ENCODE measurements around the gene FCRL5. TPM values are rescaled to one million over a fixed set of nuclear protein-coding genes. Genes with fewer than 3 reads are reported as not detected.
A peak's percentile ranks its signal among the peaks of the same experiment; 100 is the strongest.

FCRL5 gene
- total and polyA plus RNA-seq, 2 donors from 2014 or later = 10.3 TPM; not detected in 1

GRCh38 chr1:157495285-157495684 is 57.0 kb downstream of the FCRL5 start:
- Histone ChIP-seq H3K27me3 (ENCODE audit: control insufficient read depth, insufficient read depth, low read length) (no peaks in the 10 kb centered on the region), H3K9me3 (ENCODE audit: control insufficient read depth in 2 of 3, insufficient read depth in 1 of 3, low read length in 3 of 3) (no peaks in the 10 kb centered on the region), H3K4me1 (ENCODE audit: control insufficient read depth in 2 of 3, insufficient read depth in 2 of 3, low read depth in 1 of 3, low read length in 3 of 3) (no peaks in the 10 kb centered on the region), H3K27ac (ENCODE audit: low read depth in 2 of 2, low read length in 2 of 2) (no peak overlapping the region), H3K9ac (ENCODE audit: low read length in 3 of 3) (no peak overlapping the region), H3K4me3 (ENCODE audit: low read length in 3 of 3) (no peak overlapping the region), H3K36me3 (ENCODE audit: control insufficient read depth in 2 of 3, insufficient read depth in 3 of 3, low read length in 3 of 3) (no peaks in the 10 kb centered on the region)
- DNase-seq = no peak
- TF ChIP-seq CTCF (IDR thresholded peaks at IDR 0.05; ENCODE audit: borderline replicate concordance, extremely low read depth, insufficient read depth) = no peak
- intact Hi-C loops (cut with DNase I) = no loop called here
- FAIRE-seq = no peak

- no peak for FAIRE-seq
- DNase-seq = no peak
- H3K27ac ChIP-seq (ENCODE audit: low read depth in 2 of 2, low read length in 2 of 2) = no peak overlapping the region
- no peaks in the 10 kb centered on the region for H3K9me3 ChIP-seq (ENCODE audit: control insufficient read depth in 2 of 3, insufficient read depth in 1 of 3, low read length in 3 of 3)
- H3K9ac ChIP-seq (ENCODE audit: low read length in 3 of 3) = no peak overlapping the region
- no peak overlapping the region for H3K4me3 ChIP-seq (ENCODE audit: low read length in 3 of 3)
- H3K27me3 ChIP-seq (ENCODE audit: control insufficient read depth, insufficient read depth, low read length) = no peaks in the 10 kb centered on the region
- intact Hi-C loops (cut with DNase I) = no loop called here
- no peak for TF ChIP-seq CTCF (IDR thresholded peaks at IDR 0.05; ENCODE audit: borderline replicate concordance, extremely low read depth, insufficient read depth)
- H3K4me1 ChIP-seq (ENCODE audit: control insufficient read depth in 2 of 3, insufficient read depth in 2 of 3, low read depth in 1 of 3, low read length in 3 of 3) = no peaks in the 10 kb centered on the region
- no peaks in the 10 kb centered on the region for H3K36me3 ChIP-seq (ENCODE audit: control insufficient read depth in 2 of 3, insufficient read depth in 3 of 3, low read length in 3 of 3)
Measured at GRCh38 chr1:157494093-157494492, 58.2 kb downstream of the FCRL5 start.

- Histone ChIP-seq H3K9ac (ENCODE audit: low read length in 3 of 3) (no peak overlapping the region), H3K4me3 (ENCODE audit: low read length in 3 of 3) (no peak overlapping the region), H3K27ac (ENCODE audit: low read depth in 2 of 2, low read length in 2 of 2) (no peak overlapping the region), H3K27me3 (ENCODE audit: control insufficient read depth, insufficient read depth, low read length) (no peaks in the 10 kb centered on the region), H3K9me3 (ENCODE audit: control insufficient read depth in 2 of 3, insufficient read depth in 1 of 3, low read length in 3 of 3) (no peaks in the 10 kb centered on the region), H3K36me3 (ENCODE audit: control insufficient read depth in 2 of 3, insufficient read depth in 3 of 3, low read length in 3 of 3) (no peaks in the 10 kb centered on the region), H3K4me1 (ENCODE audit: control insufficient read depth in 2 of 3, insufficient read depth in 2 of 3, low read depth in 1 of 3, low read length in 3 of 3) (no peaks in the 10 kb centered on the region)
- DNase-seq (peak in 4 of 5 donors; percentile 69 to 84 (median 76)), FAIRE-seq (no peak)
- peak; percentile 66 for TF ChIP-seq CTCF (IDR thresholded peaks at IDR 0.05; ENCODE audit: borderline replicate concordance, extremely low read depth, insufficient read depth)
- intact Hi-C loops (cut with DNase I) = no loop called here
Measured at GRCh38 chr1:157490467-157491165, 61.7 kb downstream of the FCRL5 start.
